Lower leg skin (tissue), 3 donors: Measurements from ENCODE around the gene BTNL9.
"Not testable (repeated sequence)": the region's sequence is repeated elsewhere in the genome, so short reads cannot be mapped to it uniquely, and the experiment has no call there.

Source experiments
- POLR2A ChIP-seq, 2 donors: fragments of 450-650 bp; IDR thresholded peaks; one replicate each; pipeline ENCODE4 v1.6.1; 2016 to 2017; ENCODE audit warnings: antibody characterized with exemption in 2 of 2, mild to moderate bottlenecking in 1 of 2, moderate library complexity in 1 of 2
- TF ChIP-seq, protein P1 (sequence below), 3 donors: fragments of 450-650 bp; IDR thresholded peaks; one replicate each; pipeline ENCODE4 v1.5.1; 2016; ENCODE audit warnings: antibody characterized with exemption in 3 of 3, mild to moderate bottlenecking in 3 of 3, moderate library complexity in 2 of 3

DNA sequence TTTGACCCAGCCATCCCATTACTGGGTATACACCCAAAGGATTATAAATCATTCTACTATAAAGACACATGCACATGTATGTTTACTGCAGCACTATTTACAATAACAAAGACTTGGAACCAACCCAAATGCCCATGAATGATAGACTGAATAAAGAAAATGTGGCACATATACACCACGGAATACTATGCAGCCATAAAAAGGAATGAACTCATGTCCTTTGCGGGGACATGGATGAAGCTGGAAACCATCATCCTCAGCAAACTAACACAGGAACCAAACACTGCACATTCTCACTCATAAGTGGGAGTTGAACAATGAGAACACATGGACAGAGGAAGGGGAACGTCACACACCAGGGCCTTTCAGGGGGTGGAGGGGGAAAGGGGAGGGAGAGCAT lies 22.6 kb upstream of the BTNL9 start:
- TF ChIP-seq, protein P1, sequence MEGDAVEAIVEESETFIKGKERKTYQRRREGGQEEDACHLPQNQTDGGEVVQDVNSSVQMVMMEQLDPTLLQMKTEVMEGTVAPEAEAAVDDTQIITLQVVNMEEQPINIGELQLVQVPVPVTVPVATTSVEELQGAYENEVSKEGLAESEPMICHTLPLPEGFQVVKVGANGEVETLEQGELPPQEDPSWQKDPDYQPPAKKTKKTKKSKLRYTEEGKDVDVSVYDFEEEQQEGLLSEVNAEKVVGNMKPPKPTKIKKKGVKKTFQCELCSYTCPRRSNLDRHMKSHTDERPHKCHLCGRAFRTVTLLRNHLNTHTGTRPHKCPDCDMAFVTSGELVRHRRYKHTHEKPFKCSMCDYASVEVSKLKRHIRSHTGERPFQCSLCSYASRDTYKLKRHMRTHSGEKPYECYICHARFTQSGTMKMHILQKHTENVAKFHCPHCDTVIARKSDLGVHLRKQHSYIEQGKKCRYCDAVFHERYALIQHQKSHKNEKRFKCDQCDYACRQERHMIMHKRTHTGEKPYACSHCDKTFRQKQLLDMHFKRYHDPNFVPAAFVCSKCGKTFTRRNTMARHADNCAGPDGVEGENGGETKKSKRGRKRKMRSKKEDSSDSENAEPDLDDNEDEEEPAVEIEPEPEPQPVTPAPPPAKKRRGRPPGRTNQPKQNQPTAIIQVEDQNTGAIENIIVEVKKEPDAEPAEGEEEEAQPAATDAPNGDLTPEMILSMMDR (IDR thresholded peaks at IDR 0.05) = not testable (repeated sequence)
- not testable (repeated sequence) for TF ChIP-seq POLR2A (IDR thresholded peaks at IDR 0.05)
